Brain microvascular endothelial cell (primary cell): ENCODE measurements around the gene MEAF6.
"Not testable (repeated sequence)": the region's sequence is repeated elsewhere in the genome, so short reads cannot be mapped to it uniquely, and the experiment has no call there.

Source experiments
- DNase-seq: peaks from one replicate; pipeline ENCODE4 v3.0.0-alpha.2; 2020
- H3K27ac ChIP-seq: fragments of 250-450 bp; sonication (Bioruptor Pico); 2 replicates; pipeline ENCODE4 v1.5.1; 2020; ENCODE audit warnings: mild to moderate bottlenecking, moderate library complexity
- H3K27me3 ChIP-seq: fragments of 250-450 bp; sonication (Bioruptor Pico); replicated peaks from 2 replicates; pipeline ENCODE4 v1.5.1; 2020; ENCODE audit warnings: mild to moderate bottlenecking
- H3K36me3 ChIP-seq: fragments of 250-450 bp; sonication (Bioruptor Pico); replicated peaks from 2 replicates; pipeline ENCODE4 v1.5.1; 2020; ENCODE audit warnings: mild to moderate bottlenecking
- H3K4me3 ChIP-seq: 2 replicates; pipeline ENCODE4 v1.5.1; 2011; ENCODE audit warnings: low read depth, mild to moderate bottlenecking, control low read depth, low read length, moderate library complexity
- CTCF ChIP-seq: IDR thresholded peaks from 2 replicates; pipeline ENCODE4 v1.5.1; 2011; ENCODE audit warnings: low read depth, mild to moderate bottlenecking, moderate library complexity, low read length, control low read depth, inconsistent platforms; ENCODE audit errors: missing control alignments
- in situ Hi-C: cut with HindIII; loops from 2 replicates; pipeline ENCODE4 v1.10.0; 2017; ENCODE audit warnings: low sequenced_read_pairs, low pct_ligation_motif_present

Gene MEAF6

GRCh38 chr1:37537378-37537777, 22.8 kb upstream of the MEAF6 start:
- TF ChIP-seq CTCF = no peak
- peaks cover 29% of the 10 kb centered on the region for H3K36me3 ChIP-seq
- in situ Hi-C loops = no loop called here
- no peak overlapping the region for H3K27ac ChIP-seq
- no peak overlapping the region for H3K4me3 ChIP-seq
- peak; percentile 39 for DNase-seq
- no peaks in the 10 kb centered on the region for H3K27me3 ChIP-seq

- peaks cover 13% of the 10 kb centered on the region for H3K36me3 ChIP-seq
- H3K27ac ChIP-seq = no peak overlapping the region
- H3K4me3 ChIP-seq = no peak overlapping the region
- DNase-seq = no peak
- TF ChIP-seq CTCF = no peak
- in situ Hi-C loops = no loop called here
- H3K27me3 ChIP-seq = no peaks in the 10 kb centered on the region
These were observed 18.9 kb upstream of the MEAF6 start for GRCh38 chr1:37533317-37534093.

GRCh38 chr1:37532418-37533156, 18.0 kb upstream of the MEAF6 start:
- H3K36me3 ChIP-seq, H3K4me3 ChIP-seq, DNase-seq, in situ Hi-C loops, H3K27me3 ChIP-seq, H3K27ac ChIP-seq: not testable (repeated sequence)

- DNase-seq, in situ Hi-C loops, H3K27me3 ChIP-seq, H3K4me3 ChIP-seq, H3K27ac ChIP-seq, H3K36me3 ChIP-seq: not testable (repeated sequence)
These were observed 15.3 kb upstream of the MEAF6 start for GRCh38 chr1:37529888-37530287.

GRCh38 chr1:37519613-37520012, 5.0 kb upstream of the MEAF6 start:
- Histone ChIP-seq H3K36me3 (no peaks in the 10 kb centered on the region), H3K27ac (no peak overlapping the region), H3K27me3 (no peaks in the 10 kb centered on the region), H3K4me3 (no peak overlapping the region)
- in situ Hi-C loops = no loop called here
- no peak for DNase-seq
- TF ChIP-seq CTCF = no peak

- DNase-seq, in situ Hi-C loops, H3K4me3 ChIP-seq, H3K27me3 ChIP-seq, H3K27ac ChIP-seq, H3K36me3 ChIP-seq: not testable (repeated sequence)
These were observed 4.4 kb upstream of the MEAF6 start for GRCh38 chr1:37518929-37519328.

GRCh38 chr1:37518241-37518640, 3.7 kb upstream of the MEAF6 start:
- in situ Hi-C loops, DNase-seq: not testable (repeated sequence)

More at GRCh38 chr1:37518241-37518640, 3.7 kb upstream of the MEAF6 start:
- not testable (repeated sequence) for H3K27ac ChIP-seq, H3K27me3 ChIP-seq, H3K4me3 ChIP-seq, H3K36me3 ChIP-seq
